GM12873 (cell line): Measurements from ENCODE around the gene GUCY1A1.

Source experiments
- CTCF ChIP-seq: IDR thresholded peaks from 2 replicates; pipeline ENCODE4 v1.5.1; 2012; ENCODE audit warnings: low read depth, mild to moderate bottlenecking, moderate library complexity, low read length, control low read depth; ENCODE audit not compliant: insufficient read depth; ENCODE audit errors: missing control alignments

The GUCY1A1 gene

GRCh38 chr4:155667222-155667567, 547 bp downstream of the GUCY1A1 start:
- TF ChIP-seq CTCF: no peak

DNA sequence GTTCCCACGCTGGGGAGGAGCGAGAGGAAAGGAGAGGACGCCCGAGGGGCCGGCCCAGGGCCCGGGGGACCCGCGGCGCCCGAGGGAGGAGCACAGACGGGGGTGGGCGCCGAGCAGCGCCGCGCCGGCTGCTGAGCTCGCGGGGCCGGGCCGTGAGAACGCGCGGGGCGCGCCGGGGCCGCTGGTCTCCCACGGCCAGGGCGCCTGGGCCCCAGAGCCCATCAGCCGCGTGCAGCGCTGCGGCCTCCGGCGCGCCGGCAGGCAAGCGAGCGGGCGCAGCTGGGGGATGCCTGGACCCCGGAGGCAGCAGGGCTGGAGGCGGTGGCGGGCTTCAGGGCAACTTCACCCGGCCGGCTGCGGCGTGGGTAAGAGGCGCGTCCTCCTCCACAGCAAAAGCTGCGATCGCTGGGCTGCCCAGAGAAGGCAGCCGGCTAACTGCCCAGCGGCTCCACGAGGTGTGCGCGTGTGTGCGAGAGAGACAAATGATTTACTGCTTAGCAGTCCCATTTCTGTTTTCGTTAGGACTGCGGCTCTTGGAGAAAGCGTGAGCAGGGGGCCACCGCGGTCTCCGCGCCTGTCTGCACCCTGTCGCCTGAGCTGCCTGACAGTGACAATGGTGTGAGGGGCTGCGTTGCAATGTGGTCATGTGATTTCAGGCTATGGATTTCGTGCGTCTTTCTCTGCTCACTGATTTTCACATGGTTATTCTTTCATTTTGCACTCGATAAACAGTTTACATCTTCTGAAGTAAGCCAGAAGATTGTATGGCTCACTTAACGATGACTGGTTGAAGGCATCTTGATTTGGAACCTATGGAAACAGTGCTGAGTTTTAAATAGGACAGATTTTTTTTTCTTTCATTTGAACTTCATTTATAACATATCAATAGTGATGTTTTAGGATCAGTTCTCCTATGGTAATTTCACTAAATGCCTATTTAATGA, 1.2 kb downstream of the GUCY1A1 start:
- no peak for TF ChIP-seq CTCF

DNA sequence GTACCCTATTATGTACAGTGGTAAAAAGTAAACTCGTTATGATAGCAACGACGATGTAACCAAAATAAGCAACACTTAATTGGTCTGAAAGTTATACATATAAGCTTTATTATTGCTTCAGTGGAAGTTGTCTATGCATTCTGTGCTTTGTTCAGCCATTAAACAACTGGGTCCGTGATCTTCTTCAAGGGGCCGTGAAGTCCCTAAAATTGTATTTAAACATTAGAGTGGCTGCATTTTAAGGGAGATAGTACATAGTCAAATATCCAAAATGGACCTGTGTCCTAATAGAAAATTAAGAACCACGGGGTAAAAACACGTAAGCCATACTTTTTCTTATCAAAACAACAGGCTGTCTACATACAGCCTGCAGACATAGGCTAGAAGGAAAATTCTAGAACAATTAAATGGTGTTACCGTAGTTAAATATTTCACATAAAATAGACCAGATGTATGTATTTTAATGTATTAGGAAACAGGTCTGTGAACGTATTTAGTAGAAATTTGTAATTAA, 2.1 kb downstream of the GUCY1A1 start:
- TF ChIP-seq CTCF: no peak

GRCh38 chr4:155672342-155672741, 5.7 kb downstream of the GUCY1A1 start:
- no peak for TF ChIP-seq CTCF

GRCh38 chr4:155673453-155673979, 6.9 kb downstream of the GUCY1A1 start:
- no peak for TF ChIP-seq CTCF

DNA sequence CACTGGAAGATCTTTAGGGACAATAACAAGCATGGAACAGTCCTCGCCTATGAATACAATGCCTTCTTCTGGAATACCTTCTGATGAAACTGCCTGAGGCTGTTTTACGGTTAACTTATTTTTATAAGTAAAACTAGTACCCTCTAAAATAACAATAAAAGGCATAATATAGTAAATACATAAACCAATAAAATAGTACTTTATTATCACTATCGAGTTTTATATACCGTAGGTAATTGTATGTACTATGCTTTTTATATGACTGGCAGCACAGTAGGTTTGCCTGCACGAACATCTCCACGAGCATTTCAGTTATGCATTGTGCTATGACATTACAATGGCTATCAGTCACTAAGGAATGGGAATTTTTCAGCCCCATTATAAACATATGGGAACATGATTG, 8.0 kb downstream of the GUCY1A1 start:
- TF ChIP-seq CTCF: no peak

GRCh38 chr4:155675709-155676429, 9.2 kb downstream of the GUCY1A1 start:
- TF ChIP-seq CTCF: no peak
